ENCODE measurements around the gene EPX. TPM values are rescaled to one million over a fixed set of nuclear protein-coding genes. Genes with fewer than 3 reads are reported as not detected.

EPX gene
- total RNA-seq, 1 experiment from 2014 or later = not detected

DNA sequence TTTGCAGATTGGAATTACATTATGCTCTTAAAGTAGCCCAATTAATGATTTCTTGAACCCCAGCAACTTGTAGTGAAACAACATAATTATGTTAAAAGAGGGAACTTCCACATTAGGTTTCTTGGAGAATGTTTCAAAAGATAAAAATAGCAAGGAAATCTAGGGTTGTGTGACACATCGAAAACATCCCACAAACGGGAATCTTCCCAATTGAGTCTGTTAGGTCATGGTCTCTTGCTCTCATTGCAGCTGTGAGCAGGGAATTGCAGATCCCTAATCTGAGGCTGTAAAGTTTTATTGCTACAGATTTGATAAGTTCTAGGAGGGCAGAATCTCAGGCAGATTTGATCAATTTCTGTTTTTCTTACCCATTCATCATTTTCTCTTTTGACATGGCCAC is 39.1 kb downstream of the EPX start:
- Histone ChIP-seq H4K20me1 (ENCODE audit: low read length) (no peaks in the 10 kb centered on the region), H3F3A (ENCODE audit: low read length, unreplicated experiment) (no peaks in the 10 kb centered on the region), H3K4me2 (ENCODE audit: low read length) (no peak overlapping the region), H3K27ac (ENCODE audit: low read length) (no peak overlapping the region), H3K4me3 (ENCODE audit: low read length) (no peak overlapping the region), H3K4me1 (ENCODE audit: insufficient read depth, low read length) (no peaks in the 10 kb centered on the region), H3K79me2 (ENCODE audit: low read length) (no peaks in the 10 kb centered on the region), H3K36me3 (ENCODE audit: low read depth, low read length) (no peaks in the 10 kb centered on the region), H3K9me3 (ENCODE audit: low read length) (no peaks in the 10 kb centered on the region), H3K9me2 (replicated peaks; ENCODE audit: low read length) (no peaks in the 10 kb centered on the region), H2AFZ (ENCODE audit: low read length) (no peak overlapping the region), H3K27me3 (ENCODE audit: low read length) (peaks cover 34% of the 10 kb centered on the region), H3K9ac (ENCODE audit: low read length) (no peak overlapping the region)
- TF ChIP-seq EZH2phosphoT487 (IDR thresholded peaks at IDR 0.05; ENCODE audit: borderline replicate concordance, low read length) (no peak), EZH2 (IDR thresholded peaks at IDR 0.05; ENCODE audit: low read length, unreplicated experiment) (no peak)
- TF ChIP-seq, protein P1, sequence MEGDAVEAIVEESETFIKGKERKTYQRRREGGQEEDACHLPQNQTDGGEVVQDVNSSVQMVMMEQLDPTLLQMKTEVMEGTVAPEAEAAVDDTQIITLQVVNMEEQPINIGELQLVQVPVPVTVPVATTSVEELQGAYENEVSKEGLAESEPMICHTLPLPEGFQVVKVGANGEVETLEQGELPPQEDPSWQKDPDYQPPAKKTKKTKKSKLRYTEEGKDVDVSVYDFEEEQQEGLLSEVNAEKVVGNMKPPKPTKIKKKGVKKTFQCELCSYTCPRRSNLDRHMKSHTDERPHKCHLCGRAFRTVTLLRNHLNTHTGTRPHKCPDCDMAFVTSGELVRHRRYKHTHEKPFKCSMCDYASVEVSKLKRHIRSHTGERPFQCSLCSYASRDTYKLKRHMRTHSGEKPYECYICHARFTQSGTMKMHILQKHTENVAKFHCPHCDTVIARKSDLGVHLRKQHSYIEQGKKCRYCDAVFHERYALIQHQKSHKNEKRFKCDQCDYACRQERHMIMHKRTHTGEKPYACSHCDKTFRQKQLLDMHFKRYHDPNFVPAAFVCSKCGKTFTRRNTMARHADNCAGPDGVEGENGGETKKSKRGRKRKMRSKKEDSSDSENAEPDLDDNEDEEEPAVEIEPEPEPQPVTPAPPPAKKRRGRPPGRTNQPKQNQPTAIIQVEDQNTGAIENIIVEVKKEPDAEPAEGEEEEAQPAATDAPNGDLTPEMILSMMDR (conservative IDR thresholded peaks at IDR 0.05; ENCODE audit: low read depth, low read length) = no peak
- POLR2A ChIA-PET (ENCODE audit: unreplicated experiment) = no interaction called here
- CTCF ChIA-PET = no interaction called here
- DNase-seq (no peak), ATAC-seq (no peak)
- intact Hi-C loops (cut with micrococcal nuclease) = no loop called here
- no TSS peak for BruUV-seq (replicated peaks)

DNA sequence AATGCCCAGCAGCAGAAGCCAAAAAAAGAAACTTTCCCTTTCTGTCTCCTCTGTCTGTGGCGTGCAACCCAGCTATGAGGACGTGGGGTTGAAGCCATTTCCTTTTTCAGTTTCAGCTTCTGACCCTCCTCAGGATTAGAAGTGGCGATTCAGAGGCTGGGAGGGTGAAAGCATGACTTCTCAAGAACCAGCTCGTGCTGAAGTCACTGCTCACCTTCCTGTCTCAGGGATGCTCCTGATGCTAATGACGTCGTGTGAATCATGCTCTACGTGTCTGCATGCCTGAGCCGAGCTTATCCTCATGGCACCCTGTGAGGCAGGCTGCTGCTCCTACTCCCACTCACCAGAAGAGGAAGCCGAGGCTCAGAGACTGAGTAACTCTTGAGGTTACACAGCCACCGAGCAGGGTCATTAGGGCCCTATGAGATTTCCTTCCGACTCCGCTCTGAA is 40.2 kb downstream of the EPX start:
- Histone ChIP-seq H2AFZ (ENCODE audit: low read length) (no peak overlapping the region; the same call in 1 of the 2 replicates), H3K9ac (ENCODE audit: low read length) (no peak overlapping the region), H3K79me2 (ENCODE audit: low read length) (no peaks in the 10 kb centered on the region), H3K4me1 (ENCODE audit: insufficient read depth, low read length) (no peaks in the 10 kb centered on the region), H3K27me3 (ENCODE audit: low read length) (peaks cover 43% of the 10 kb centered on the region), H3K27ac (ENCODE audit: low read length) (no peak overlapping the region), H4K20me1 (ENCODE audit: low read length) (no peaks in the 10 kb centered on the region), H3K36me3 (ENCODE audit: low read depth, low read length) (no peaks in the 10 kb centered on the region), H3F3A (ENCODE audit: low read length, unreplicated experiment) (no peaks in the 10 kb centered on the region), H3K9me2 (replicated peaks; ENCODE audit: low read length) (no peaks in the 10 kb centered on the region), H3K4me2 (ENCODE audit: low read length) (no peak overlapping the region), H3K9me3 (ENCODE audit: low read length) (no peaks in the 10 kb centered on the region), H3K4me3 (ENCODE audit: low read length) (no peak overlapping the region)
- BruUV-seq (replicated peaks) = no TSS peak
- DNase-seq (peak; percentile 41), ATAC-seq (no peak)
- ChIA-PET POLR2A (ENCODE audit: unreplicated experiment) (no interaction called here), CTCF (no interaction called here)
- intact Hi-C loops (cut with micrococcal nuclease) = no loop called here
- TF ChIP-seq, protein P1 (conservative IDR thresholded peaks at IDR 0.05; ENCODE audit: low read depth, low read length) = no peak
- TF ChIP-seq EZH2phosphoT487 (IDR thresholded peaks at IDR 0.05; ENCODE audit: borderline replicate concordance, low read length) (no peak), EZH2 (IDR thresholded peaks at IDR 0.05; ENCODE audit: low read length, unreplicated experiment) (no peak)

DNA sequence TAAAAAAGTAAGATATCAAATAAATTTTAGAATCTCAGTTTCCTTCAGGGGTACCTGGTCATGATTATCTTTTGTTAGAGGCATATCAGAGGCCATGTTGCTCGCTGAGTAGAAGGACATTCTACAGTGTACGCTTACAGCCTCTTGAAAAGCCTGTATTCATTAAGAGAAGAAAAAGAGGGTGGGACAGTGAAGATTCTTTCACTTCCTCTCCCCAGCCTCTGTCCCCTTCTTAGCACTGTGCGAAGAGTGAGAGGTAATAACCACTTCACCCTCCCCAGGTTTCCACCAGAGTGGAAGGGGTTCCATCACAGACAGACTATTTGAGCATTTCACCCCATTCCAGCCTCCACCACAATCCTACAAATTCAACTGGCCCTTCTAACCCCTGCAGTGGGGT is 41.0 kb downstream of the EPX start:
- Histone ChIP-seq H4K20me1 (ENCODE audit: low read length) (no peaks in the 10 kb centered on the region), H3K9me2 (replicated peaks; ENCODE audit: low read length) (no peaks in the 10 kb centered on the region), H3K36me3 (ENCODE audit: low read depth, low read length) (no peaks in the 10 kb centered on the region), H3K4me2 (ENCODE audit: low read length) (no peak overlapping the region), H2AFZ (ENCODE audit: low read length) (no peak overlapping the region), H3K27ac (ENCODE audit: low read length) (no peak overlapping the region), H3F3A (ENCODE audit: low read length, unreplicated experiment) (no peaks in the 10 kb centered on the region), H3K4me3 (ENCODE audit: low read length) (no peak overlapping the region), H3K79me2 (ENCODE audit: low read length) (no peaks in the 10 kb centered on the region), H3K9me3 (ENCODE audit: low read length) (no peaks in the 10 kb centered on the region), H3K27me3 (ENCODE audit: low read length) (peaks cover 50% of the 10 kb centered on the region), H3K4me1 (ENCODE audit: insufficient read depth, low read length) (no peaks in the 10 kb centered on the region), H3K9ac (ENCODE audit: low read length) (no peak overlapping the region)
- ATAC-seq (no peak), DNase-seq (no peak)
- TF ChIP-seq, protein P1 (conservative IDR thresholded peaks at IDR 0.05; ENCODE audit: low read depth, low read length) = no peak
- TF ChIP-seq EZH2 (IDR thresholded peaks at IDR 0.05; ENCODE audit: low read length, unreplicated experiment) = no peak
- no peak for TF ChIP-seq EZH2phosphoT487 (IDR thresholded peaks at IDR 0.05; ENCODE audit: borderline replicate concordance, low read length)
- intact Hi-C loops (cut with micrococcal nuclease) = no loop called here
- ChIA-PET POLR2A (ENCODE audit: unreplicated experiment) (no interaction called here), CTCF (no interaction called here)
- BruUV-seq (replicated peaks) = no TSS peak
